Fibroblast of the aortic adventitia (primary cell): ENCODE data around the gene SLC4A4. TPM values are rescaled to one million over a fixed set of nuclear protein-coding genes. Genes with fewer than 3 reads are reported as not detected.

Experiments
- DNase-seq: peaks from one replicate; pipeline ENCODE4 v3.0.0-alpha.2; 2010; ENCODE audit warnings: low read depth
- H3K4me3 ChIP-seq: 2 replicates; pipeline ENCODE4 v1.5.1; 2011; ENCODE audit warnings: low read depth, mild to moderate bottlenecking, control low read depth, low read length, moderate library complexity
- total RNA-seq: library from RNA; depleted of rRNA; stranded (reverse); fragments of >200 nt; gene quantifications from 2 replicates; pipeline ENCODE4 v1.2.3, GENCODE V29; 2012; ENCODE audit warnings: low replicate concordance
- TF ChIP-seq, protein P1 (sequence below): IDR thresholded peaks from 2 replicates; pipeline ENCODE4 v1.5.1; 2011; ENCODE audit warnings: mild to moderate bottlenecking, low read length, control low read depth, inconsistent platforms; ENCODE audit not compliant: insufficient read depth

SLC4A4 gene
- total RNA-seq, 1 donor: 2.1 TPM

GRCh38 chr4:71429106-71429505 lies 90.3 kb downstream of the SLC4A4 start:
- no peak overlapping the region for H3K4me3 ChIP-seq
- no peak for DNase-seq
- TF ChIP-seq, protein P1, sequence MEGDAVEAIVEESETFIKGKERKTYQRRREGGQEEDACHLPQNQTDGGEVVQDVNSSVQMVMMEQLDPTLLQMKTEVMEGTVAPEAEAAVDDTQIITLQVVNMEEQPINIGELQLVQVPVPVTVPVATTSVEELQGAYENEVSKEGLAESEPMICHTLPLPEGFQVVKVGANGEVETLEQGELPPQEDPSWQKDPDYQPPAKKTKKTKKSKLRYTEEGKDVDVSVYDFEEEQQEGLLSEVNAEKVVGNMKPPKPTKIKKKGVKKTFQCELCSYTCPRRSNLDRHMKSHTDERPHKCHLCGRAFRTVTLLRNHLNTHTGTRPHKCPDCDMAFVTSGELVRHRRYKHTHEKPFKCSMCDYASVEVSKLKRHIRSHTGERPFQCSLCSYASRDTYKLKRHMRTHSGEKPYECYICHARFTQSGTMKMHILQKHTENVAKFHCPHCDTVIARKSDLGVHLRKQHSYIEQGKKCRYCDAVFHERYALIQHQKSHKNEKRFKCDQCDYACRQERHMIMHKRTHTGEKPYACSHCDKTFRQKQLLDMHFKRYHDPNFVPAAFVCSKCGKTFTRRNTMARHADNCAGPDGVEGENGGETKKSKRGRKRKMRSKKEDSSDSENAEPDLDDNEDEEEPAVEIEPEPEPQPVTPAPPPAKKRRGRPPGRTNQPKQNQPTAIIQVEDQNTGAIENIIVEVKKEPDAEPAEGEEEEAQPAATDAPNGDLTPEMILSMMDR: no peak

DNA sequence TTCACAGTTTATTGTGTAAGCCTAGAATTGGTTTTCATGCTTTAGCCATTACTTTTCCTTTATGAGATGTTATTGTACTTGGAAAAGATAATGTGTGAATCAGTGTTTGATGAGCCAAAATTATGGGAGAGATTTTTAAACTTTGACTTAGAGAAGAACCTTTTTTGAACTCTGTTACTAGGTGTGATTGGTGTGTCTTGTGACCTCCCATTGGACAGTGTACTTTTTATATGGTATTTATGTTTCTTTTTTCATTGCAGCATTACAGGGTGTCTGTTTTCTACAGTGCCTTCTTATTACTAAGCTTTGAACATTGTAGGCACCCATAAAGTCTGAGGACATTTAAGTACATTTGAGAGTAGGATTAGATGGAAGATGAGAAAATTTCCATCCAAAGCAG lies 91.1 kb downstream of the SLC4A4 start:
- TF ChIP-seq, protein P1: no peak
- no peak for DNase-seq
- H3K4me3 ChIP-seq: no peak overlapping the region

- TF ChIP-seq, protein P1: no peak
- H3K4me3 ChIP-seq: no peak overlapping the region
- no peak for DNase-seq
Observed at GRCh38 chr4:71430609-71431008, 91.8 kb downstream of the SLC4A4 start.

DNA sequence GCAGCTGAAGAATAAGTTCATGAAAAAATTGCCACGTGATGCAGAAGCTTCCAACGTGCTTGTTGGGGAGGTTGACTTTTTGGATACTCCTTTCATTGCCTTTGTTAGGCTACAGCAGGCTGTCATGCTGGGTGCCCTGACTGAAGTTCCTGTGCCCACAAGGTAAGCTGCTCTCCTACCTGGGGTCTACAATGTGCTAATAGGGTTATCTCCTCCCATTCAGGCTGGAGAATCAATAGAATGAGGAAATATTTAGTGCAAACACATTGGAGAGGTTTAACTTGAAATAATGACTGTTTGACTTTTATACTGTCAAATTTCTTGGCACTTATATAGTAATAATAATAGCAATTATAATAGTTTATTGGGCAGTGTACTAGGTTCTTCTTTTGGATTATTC lies 101.8 kb downstream of the SLC4A4 start:
- no peak for DNase-seq
- no peak overlapping the region for H3K4me3 ChIP-seq
- TF ChIP-seq, protein P1: no peak

DNA sequence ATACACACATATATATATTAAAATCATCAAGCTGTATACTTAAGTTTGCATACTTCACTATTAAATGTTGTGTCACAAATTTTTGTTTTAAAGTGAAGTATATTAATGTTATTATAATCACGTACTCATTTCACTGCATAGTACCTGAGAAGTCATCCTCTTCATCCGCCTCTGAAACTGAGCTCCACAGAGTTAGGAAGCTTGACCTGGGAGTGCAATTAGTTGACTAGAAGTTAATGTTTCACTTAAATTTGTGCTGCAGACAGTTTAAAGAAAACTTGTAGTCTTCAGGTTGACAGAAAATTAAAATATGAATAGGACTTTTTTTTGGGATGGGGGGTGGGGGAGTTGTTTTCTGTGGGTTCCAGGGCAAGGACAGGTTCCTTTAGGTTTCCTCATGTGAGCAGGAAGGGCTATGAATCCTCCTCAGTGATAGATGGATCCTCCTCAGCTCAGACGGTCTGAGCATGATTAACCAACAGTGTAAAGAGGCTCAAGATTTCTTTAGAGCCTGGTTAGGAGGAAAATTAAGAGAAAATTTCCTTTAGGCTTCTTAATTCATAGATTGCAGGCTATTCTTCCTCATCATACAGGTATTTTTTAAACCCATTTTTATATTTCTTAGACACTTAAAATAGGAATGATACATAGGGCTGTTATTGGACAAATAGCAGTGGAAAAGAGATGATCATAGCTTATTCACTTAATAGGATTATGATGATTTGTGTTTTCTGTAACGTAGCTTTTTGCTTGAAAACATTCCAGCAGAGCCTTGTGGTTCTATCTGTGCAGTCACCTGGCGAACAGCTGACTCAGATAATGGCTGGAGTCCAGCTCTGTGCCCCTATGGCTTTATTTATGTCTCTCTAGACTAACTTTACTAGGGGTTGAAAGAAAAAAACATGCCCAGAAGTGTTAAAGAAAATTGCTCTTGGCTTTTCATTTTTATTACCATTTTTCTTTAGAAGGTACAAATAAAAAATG lies 102.7 kb downstream of the SLC4A4 start:
- no peak overlapping the region for H3K4me3 ChIP-seq
- DNase-seq: no peak
- TF ChIP-seq, protein P1: no peak

GRCh38 chr4:71442336-71442735 lies 103.5 kb downstream of the SLC4A4 start:
- no peak overlapping the region for H3K4me3 ChIP-seq
- DNase-seq: no peak
- TF ChIP-seq, protein P1: no peak

GRCh38 chr4:71444395-71444794 lies 105.6 kb downstream of the SLC4A4 start:
- no peak overlapping the region for H3K4me3 ChIP-seq
- DNase-seq: no peak
- TF ChIP-seq, protein P1: no peak
